GM19238 (cell line): ENCODE results near the gene LEPROT.

ENCODE experiments used
- DNase-seq: peaks from one replicate; pipeline ENCODE4 v3.0.0; 2011; ENCODE audit warnings: low spot score; ENCODE audit not compliant: insufficient read length

The LEPROT gene

GRCh38 chr1:65476327-65476726, 55.9 kb downstream of the LEPROT start:
- DNase-seq: no peak

GRCh38 chr1:65477414-65478378, 57.2 kb downstream of the LEPROT start:
- DNase-seq: no peak

GRCh38 chr1:65478379-65479026, 58.0 kb downstream of the LEPROT start:
- DNase-seq: no peak

GRCh38 chr1:65479554-65480204, 59.2 kb downstream of the LEPROT start:
- DNase-seq: no peak

- DNase-seq: no peak
Measured at GRCh38 chr1:65480684-65481405, 60.4 kb downstream of the LEPROT start.

GRCh38 chr1:65483993-65484754, 63.7 kb downstream of the LEPROT start:
- DNase-seq: no peak
